ENCODE measurements around the gene SFTA2.
A peak's percentile ranks its signal among the peaks of the same experiment; 100 is the strongest.
"Not testable (repeated sequence)": the region's sequence is repeated elsewhere in the genome, so short reads cannot be mapped to it uniquely, and the experiment has no call there.

The SFTA2 gene

GRCh38 chr6:30912746-30913520, 19.0 kb downstream of the SFTA2 start:
- no peak for DNase-seq

- not testable (repeated sequence) for DNase-seq
Observed at GRCh38 chr6:30910473-30910872, 21.5 kb downstream of the SFTA2 start.

GRCh38 chr6:30908700-30909099, 23.3 kb downstream of the SFTA2 start:
- DNase-seq, result no peak

GRCh38 chr6:30907758-30908591, 24.0 kb downstream of the SFTA2 start, which contains the start of gene GTF2H4:
Gene GTF2H4, plus strand, starts transcription at chr6:30908207.
- peak; percentile 94 for DNase-seq

GRCh38 chr6:30907290-30907757, 24.6 kb downstream of the SFTA2 start:
- DNase-seq, result not testable (repeated sequence)

GRCh38 chr6:30903236-30903635, 28.7 kb downstream of the SFTA2 start:
- DNase-seq, result no peak

- DNase-seq, result no peak
Observed at GRCh38 chr6:30902709-30903108, 29.3 kb downstream of the SFTA2 start.

- not testable (repeated sequence) for DNase-seq
Observed at GRCh38 chr6:30902196-30902595, 29.8 kb downstream of the SFTA2 start.

GRCh38 chr6:30901436-30901835, 30.5 kb downstream of the SFTA2 start:
- DNase-seq, result no peak

GRCh38 chr6:30900863-30901417, 31.0 kb downstream of the SFTA2 start:
- no peak for DNase-seq

GRCh38 chr6:30898750-30899360, 33.1 kb downstream of the SFTA2 start:
- DNase-seq, result no peak

- DNase-seq, result no peak
Observed at GRCh38 chr6:30897882-30898281, 34.1 kb downstream of the SFTA2 start.

GRCh38 chr6:30896541-30896940, 35.4 kb downstream of the SFTA2 start:
- DNase-seq, result no peak

GRCh38 chr6:30895343-30895742, 36.6 kb downstream of the SFTA2 start:
- no peak for DNase-seq

GRCh38 chr6:30894935-30895334, 37.0 kb downstream of the SFTA2 start:
- no peak for DNase-seq

GRCh38 chr6:30894381-30894780, 37.6 kb downstream of the SFTA2 start:
- no peak for DNase-seq

GRCh38 chr6:30893666-30894065, 38.3 kb downstream of the SFTA2 start:
- DNase-seq, result no peak

GRCh38 chr6:30893001-30893591, 38.9 kb downstream of the SFTA2 start:
- no peak for DNase-seq

GRCh38 chr6:30891816-30892538, 40.0 kb downstream of the SFTA2 start:
- peak; percentile 11 for DNase-seq

- DNase-seq, result no peak
Observed at GRCh38 chr6:30891450-30891723, 40.6 kb downstream of the SFTA2 start.

GRCh38 chr6:30890646-30891449, 41.1 kb downstream of the SFTA2 start:
- DNase-seq, result peak; percentile 11

All from activated CD8-positive, alpha-beta memory T cell treated with anti-CD3 and anti-CD28 coated beads, Interleukin-2, amount 50 U/mL, for 4 hours (primary cell).